GM19351 (cell line): Measurements from ENCODE around the gene DPAGT1.
"Not testable (repeated sequence)": the region's sequence is repeated elsewhere in the genome, so short reads cannot be mapped to it uniquely, and the experiment has no call there.

Experiments used
- ATAC-seq: cut with Tn5 transposase; IDR thresholded peaks from one replicate; pipeline ENCODE4 v1.9.1; 2021; ENCODE audit warnings: mild to moderate bottlenecking, moderate library complexity; ENCODE audit not compliant: unreplicated experiment

The DPAGT1 gene

DNA sequence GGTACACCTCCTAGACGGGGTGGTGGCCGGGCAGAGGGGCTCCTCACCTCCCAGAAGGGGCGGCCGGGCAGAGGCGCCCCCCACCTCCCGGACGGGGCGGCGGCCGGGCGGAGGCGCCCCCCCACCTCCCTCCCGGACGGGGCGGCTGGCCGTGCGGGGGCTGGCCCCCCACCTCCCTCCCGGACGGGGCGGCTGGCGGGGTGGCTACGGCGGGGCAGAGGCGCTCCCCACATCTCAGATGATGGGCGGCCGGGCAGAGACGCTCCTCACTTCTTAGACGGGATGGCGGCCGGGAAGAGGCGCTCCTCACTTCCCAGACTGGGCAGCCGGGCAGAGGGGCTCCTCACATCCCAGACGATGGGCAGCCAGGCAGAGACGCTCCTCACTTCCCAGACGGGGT lies 42.5 kb downstream of the DPAGT1 start:
- not testable (repeated sequence) for ATAC-seq

DNA sequence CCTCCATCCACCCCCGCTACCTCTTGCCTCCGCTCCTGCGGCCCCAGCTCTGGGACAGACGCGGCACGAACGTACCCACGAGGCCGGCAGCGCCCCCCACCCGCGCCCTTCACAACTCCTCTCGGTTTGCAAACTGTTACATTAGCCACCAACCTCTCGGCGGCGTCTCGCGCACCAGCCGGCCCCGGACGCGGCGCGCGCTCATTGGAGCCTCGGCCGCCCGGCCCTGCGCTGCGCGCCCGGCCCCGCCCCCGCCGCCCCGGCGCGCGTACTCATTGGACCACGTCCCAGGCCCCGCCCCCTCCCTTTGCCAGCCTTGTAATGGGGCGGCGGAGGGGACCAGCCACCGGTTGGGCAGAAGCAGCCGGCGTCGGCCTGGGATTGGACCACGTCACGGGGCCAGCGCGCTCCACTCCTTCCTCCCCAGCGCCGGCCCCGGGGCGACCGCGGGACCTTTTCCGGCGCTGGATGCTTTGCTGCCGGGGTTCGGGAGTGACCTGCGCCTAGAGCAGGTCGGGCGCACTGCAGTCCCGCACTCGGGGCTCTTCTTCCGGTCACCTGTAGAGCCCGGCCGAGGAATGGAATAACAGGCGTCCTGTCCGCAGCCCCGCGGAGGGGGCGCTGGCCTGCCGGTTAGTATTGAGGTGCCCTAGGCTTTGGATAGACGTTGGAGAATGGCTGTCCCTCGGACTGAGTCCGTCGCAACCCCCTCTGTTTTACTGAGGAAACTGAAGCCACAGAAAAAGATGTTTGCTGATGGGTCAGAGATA lies 44.5 kb downstream of the DPAGT1 start, which contains the start of gene HYOU1:
Gene HYOU1 (minus strand): TSS at position 206 of the 770 bp plus-strand sequence. CDS start 1,045 bp downstream, outside the sequence.
- peak; percentile 87 for ATAC-seq

DNA sequence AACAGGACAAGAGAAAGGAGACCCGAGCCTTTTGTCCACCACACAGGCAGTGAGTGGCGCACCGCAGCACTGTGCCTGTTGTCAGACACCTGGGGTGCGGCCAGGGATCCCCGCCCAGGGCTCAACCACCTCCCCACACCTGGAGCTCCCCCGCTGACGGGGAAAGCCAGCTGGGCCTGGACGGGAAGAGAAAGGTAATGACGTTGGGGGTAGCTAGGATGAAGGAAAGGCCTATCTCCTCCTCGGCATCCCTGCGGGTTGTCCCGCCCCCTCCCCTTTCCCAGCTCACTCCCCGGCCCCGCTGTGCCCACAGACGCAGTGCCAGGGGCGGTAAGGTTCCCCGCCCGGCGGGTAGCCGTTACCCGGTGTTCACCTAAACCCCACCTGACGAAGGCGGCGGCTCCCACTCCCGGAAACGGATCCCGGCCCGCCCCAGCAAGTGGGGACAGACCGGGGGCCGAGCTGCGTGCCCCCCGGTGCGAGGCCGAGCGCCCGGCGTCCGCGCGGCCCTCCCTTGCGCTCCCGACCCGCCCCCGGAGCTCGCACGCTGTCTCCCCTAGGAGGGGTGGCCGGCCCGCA lies 45.1 kb downstream of the DPAGT1 start:
- ATAC-seq = peak; percentile 20

DNA sequence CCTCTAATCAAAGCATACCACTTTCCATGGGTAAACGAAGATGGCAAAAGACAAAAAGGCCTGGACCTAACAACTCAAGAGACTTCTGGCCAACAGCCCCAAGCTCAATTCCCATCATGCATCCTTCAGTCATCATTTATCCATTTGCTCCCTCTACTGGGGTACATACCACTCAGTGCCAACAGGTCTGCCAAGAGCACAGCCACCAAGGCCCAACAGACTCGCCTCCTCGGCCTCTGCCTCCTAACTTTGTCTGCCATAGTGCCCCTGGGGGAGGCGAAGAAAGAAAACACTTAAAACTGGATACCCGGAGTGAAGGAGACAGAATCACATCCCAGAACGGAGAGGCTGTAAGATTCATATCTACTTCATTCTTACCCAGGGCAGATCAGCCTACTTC lies 45.8 kb downstream of the DPAGT1 start:
- no peak for ATAC-seq

DNA sequence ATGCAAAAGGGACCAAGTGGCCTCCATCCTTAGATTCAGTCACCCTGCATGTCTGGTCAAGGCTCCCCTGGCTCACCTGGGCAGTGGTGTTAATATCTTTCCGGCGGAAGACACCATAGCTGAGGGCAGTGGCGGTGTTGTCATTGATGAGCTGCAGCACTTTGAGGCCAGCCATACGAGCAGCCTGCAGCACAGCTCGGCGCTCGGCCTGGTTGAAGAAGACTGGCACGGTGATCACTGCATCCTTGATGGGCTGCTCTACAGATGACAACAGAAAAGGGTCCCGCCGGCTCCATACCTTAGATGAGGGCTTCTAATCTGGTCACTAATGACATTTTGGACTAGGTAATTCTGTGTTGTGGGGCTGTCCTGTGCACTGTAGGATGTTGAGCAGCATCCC lies 47.2 kb downstream of the DPAGT1 start:
- no peak for ATAC-seq

DNA sequence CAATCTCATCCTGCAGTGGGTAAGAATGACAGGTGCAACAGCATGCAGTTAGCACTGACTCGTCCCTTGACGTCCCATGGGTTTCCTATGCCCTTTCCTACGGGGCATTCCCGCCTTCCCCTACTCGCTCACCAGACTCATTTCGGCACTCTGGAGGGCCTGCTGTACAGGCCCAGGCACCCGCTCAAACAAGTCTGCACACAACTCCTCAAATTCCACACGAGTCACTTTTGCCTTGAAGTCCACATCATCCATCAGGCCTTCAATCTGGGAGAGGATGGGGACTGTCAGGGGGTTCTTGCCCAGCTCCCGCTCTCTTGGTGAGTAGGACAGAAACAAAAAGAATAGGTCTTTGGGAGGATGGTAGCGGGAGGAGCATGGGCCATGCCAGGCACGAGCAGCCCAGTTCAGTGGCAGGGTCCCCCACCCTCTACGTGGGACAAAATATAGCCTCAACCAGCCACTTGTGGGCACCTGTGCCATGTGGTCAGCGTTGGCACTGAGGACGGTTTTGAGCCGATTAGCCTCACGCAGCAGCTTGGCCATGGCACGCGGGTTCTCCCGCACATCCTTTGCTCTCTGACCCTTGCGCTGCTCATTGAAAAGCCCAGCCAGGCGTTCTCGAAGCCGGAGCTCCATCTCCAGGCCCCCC lies 49.4 kb downstream of the DPAGT1 start:
- ATAC-seq = no peak

DNA sequence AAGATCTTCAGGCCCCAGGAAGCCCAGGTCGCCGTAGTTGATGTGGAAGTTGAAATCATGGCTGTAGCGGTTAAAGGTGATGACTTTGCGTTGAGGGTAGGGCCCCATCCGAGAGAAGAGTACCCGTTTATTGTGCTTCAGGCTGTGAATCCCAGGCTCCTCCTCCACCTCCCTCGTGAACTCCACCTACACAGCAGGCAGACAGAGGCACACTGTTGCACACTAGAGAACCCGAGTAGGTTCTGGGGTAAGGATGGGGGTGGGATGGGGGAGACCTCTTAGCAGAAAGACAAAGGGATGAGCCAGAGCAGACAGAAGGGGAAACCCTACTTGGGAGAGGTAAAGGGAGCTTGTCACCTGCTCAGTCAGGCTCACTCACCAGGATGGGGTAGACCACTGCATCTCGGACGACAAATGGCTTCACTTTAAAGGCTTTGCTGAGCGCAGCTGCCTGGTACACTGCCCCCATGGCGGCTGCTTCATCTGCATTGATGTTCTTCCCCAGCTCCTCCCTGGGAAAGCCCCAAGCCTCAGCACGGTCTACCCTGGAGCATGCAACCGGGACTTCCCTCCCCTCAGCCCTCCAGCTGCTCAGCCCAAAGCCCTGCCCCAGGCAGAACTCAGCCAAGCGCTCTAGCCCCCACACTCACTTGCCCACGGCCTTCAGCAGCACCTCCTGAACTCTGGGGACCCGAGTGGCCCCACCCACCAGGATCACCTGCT lies 50.1 kb downstream of the DPAGT1 start:
- ATAC-seq = no peak

DNA sequence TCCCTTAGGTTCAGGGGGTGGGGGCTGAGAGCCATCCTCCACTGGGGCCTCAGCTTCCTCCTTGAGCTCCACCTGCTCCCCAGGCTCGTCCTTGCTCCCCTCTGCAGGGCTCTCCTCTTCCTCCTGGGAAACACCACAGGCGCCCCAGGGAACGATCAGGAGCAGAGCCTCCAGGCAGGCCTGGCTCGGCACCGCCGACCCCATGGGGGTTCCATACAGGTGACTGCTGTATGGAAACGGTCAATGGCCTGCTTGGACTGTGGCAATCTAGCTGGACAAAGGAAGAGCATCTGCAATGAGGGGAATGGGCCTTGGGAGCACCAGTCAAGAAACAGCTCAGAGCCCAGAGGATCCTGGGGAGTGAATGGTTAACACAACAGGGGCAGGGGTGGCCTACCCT lies 52.6 kb downstream of the DPAGT1 start:
- no peak for ATAC-seq

DNA sequence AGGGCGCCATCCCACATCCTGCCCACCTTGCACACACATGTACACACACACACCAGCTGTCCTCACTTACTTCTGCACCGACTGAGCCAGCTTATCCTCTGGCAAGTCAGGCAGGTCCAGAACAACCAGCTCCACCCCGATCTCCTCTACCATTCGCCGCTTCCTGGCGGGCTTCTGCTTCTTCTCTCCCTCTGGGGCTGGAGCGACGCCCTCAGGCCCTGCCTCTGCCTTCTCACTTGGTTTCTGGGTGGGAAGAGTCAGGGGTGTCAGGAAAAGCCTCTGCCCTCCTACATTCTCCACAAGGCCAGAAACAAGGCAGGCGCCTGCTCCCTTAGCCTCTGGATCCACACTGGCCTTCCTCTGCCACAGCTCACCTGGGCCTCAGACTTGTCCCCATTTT lies 53.0 kb downstream of the DPAGT1 start:
- ATAC-seq = no peak

DNA sequence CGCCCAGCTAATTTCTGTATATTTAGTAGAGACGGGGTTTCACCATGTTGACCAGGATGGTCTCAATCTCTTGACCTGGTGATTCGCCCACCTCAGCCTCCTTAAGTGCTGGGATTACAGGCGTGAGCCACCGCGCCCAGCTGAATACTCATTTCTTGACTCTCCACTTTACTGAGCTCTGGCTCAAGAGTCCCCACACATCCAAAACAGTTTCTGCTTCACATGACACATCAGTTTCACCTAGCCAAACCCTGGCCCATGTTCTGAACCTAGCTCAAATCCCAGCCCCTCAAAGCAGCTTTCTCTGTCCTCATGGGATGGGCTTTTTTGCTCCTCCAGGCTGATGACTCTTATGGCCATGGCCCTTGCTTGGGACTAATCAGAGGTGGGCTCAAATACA lies 54.4 kb downstream of the DPAGT1 start:
- ATAC-seq = no peak
